Epithelial cell of esophagus (primary cell): Measurements from ENCODE around the gene CNOT6L.
"Not testable (repeated sequence)": the region's sequence is repeated elsewhere in the genome, so short reads cannot be mapped to it uniquely, and the experiment has no call there.

Experiments
- DNase-seq: peaks from one replicate; pipeline ENCODE4 v3.0.0; 2010; ENCODE audit warnings: low read depth
- H3K4me3 ChIP-seq: 2 replicates; pipeline ENCODE4 v1.5.1; 2011; ENCODE audit warnings: mild to moderate bottlenecking, low read length, control low read depth
- TF ChIP-seq, protein P1 (sequence below): IDR thresholded peaks from 2 replicates; pipeline ENCODE4 v1.5.1; 2011; ENCODE audit warnings: low read depth, mild to moderate bottlenecking, low read length, control low read depth, inconsistent platforms; ENCODE audit not compliant: insufficient read depth; ENCODE audit errors: missing control alignments

CNOT6L gene

GRCh38 chr4:77783895-77784294 lies 35.3 kb downstream of the CNOT6L start:
- TF ChIP-seq, protein P1, sequence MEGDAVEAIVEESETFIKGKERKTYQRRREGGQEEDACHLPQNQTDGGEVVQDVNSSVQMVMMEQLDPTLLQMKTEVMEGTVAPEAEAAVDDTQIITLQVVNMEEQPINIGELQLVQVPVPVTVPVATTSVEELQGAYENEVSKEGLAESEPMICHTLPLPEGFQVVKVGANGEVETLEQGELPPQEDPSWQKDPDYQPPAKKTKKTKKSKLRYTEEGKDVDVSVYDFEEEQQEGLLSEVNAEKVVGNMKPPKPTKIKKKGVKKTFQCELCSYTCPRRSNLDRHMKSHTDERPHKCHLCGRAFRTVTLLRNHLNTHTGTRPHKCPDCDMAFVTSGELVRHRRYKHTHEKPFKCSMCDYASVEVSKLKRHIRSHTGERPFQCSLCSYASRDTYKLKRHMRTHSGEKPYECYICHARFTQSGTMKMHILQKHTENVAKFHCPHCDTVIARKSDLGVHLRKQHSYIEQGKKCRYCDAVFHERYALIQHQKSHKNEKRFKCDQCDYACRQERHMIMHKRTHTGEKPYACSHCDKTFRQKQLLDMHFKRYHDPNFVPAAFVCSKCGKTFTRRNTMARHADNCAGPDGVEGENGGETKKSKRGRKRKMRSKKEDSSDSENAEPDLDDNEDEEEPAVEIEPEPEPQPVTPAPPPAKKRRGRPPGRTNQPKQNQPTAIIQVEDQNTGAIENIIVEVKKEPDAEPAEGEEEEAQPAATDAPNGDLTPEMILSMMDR, result no peak
- DNase-seq, result no peak
- no peak overlapping the region for H3K4me3 ChIP-seq

- no peak for DNase-seq
- H3K4me3 ChIP-seq, result no peak overlapping the region
- TF ChIP-seq, protein P1, result no peak
These were observed 36.9 kb downstream of the CNOT6L start for GRCh38 chr4:77782102-77782835.

DNA sequence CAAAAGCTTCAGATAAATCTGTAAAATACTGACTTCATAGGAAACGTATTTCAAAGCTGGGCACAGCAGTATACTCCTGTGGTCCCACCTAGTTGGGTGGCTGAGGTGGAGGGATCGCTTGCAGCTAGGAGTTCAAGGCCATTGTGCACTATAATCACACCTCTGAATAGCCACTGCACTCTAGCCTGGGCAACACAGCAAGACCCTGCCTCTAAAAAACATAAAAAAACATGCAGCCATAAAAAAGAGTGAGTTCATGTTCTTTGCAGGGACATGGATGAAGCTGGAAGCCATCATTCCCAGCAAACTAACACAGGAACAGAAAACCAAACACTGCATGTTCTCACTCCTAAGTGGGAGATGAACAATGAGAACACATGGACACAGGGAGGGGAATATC lies 38.4 kb downstream of the CNOT6L start:
- DNase-seq, H3K4me3 ChIP-seq: not testable (repeated sequence)

DNA sequence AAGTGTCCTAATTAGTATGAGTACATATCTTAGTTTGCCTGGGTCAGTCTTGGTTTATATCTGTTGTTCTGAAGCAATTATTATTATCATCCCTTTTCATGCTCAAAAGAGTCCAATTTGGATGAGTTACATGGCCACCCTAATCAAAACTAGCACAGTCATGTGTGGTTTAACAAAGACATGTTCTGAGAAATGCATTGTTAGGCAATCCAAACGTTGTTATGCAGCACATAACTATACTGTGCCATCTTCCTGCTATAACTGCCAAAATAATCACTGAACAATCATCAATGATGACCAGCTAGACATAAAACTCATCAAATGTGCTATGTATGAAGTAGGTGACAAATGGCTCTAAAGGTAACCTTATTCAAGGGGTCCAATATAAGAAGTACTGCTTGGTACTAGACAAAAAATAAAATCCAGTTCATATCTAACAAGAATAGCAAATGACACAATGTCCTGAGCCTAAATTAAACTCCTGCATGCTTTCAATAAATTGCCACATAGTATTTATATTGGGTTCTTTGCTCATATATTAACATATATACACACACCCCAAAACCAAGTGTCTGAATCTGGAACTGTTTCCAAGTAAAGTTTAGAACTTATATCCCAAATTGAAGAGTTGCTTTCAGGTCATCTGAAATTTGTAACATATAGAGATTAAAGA lies 41.9 kb downstream of the CNOT6L start:
- DNase-seq, result peak; percentile 54
- H3K4me3 ChIP-seq, result no peak overlapping the region
- TF ChIP-seq, protein P1, result no peak

DNA sequence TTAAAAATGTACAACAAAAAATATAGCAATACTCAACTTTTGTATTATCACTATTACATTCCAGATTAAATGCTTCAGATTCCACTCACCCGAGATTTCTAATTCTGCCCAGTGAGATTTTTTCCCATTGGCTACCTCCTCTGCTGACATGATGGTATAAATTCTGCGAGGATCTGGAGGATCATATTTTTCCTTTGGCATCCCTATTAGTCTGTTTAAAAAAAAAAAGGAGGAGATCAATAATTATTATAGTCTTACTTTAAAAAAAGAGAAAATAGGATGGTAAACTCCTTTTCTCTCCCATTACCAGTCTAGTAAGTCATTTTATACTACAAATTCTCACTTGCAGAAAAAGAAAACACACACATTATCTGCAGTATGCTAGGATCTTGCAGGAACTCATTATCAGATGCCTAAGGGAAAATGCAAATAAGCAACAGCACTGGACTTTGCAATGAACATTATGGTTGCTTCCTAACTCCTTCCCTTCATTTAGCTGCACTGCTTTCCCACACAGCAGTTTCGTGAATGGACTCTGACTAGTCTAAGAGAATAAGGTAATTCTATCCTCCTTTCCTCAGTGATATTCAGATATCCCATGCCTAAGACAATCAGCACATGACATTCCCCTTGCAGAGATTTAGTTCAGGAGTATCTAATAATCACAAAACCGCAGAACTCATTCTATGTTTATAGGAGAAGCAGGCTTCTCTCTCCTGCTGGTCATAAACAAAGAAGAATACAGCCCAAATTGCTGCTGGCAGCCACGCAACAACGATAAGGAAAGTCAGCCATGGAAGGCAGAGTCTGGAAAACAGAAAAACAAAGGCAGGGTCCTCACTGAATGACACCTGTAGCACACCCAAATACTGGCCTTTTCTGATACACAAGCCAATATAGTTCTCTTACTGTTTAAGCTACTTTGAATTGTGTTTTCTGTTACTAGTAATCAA lies 42.7 kb downstream of the CNOT6L start:
- DNase-seq, result no peak
- no peak overlapping the region for H3K4me3 ChIP-seq
- TF ChIP-seq, protein P1, result no peak

DNA sequence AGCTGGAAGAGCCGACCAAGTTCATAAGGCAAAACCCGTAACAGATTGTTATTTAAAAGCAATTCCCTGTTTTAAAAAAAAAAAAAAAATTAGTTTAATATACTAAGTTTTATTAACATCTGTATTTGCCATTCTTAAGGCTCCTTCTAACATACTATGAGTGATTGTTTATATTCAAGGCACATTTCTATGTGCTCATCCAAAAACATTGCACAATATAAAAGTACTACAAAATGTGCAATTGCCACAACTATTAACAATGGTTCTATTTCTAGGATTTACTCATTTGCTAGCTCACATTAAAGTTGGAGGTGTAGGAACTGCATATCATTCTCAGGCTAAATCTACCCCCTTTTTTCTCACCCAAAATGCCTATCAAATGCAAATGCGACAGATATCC lies 46.1 kb downstream of the CNOT6L start:
- TF ChIP-seq, protein P1, result no peak
- no peak for DNase-seq
- H3K4me3 ChIP-seq, result no peak overlapping the region

GRCh38 chr4:77771566-77771965 lies 47.6 kb downstream of the CNOT6L start:
- TF ChIP-seq, protein P1, result no peak
- no peak overlapping the region for H3K4me3 ChIP-seq
- no peak for DNase-seq
